IMR-90 (cell line): Measurements from ENCODE around the gene DUSP9. TPM values are rescaled to one million over a fixed set of nuclear protein-coding genes. Genes with fewer than 3 reads are reported as not detected.

Source experiments
- ATAC-seq: fragments of 200-7000 bp; cut with Tn5 transposase; 2 replicates; pipeline ENCODE4 v1.9.1; 2020; ENCODE audit warnings: low read depth, mild to moderate bottlenecking, moderate library complexity
- BruUV-seq: library from RNA; stranded (reverse); fragments of 400-500 nt; replicated peaks from 2 replicates; lab custom pipeline; 2021; lab: Mats Ljungman, UMichigan
- CTCF ChIA-PET: fragments of 300-600 bp; formaldehyde crosslinking; extraction: SDS; loops from one replicate; lab custom pipeline; 2021; ENCODE audit warnings: antibody characterized with exemption; lab: Yijun Ruan, JAX
- POLR2A ChIA-PET: fragments of 300-600 bp; sonication (Branson Sonifier 250); formaldehyde crosslinking; loops from one replicate; lab custom pipeline; 2022; ENCODE audit warnings: antibody characterized with exemption; ENCODE audit not compliant: unreplicated experiment; lab: Charles Lee
- DNase-seq: peaks from one replicate; pipeline ENCODE4 v3.0.0; 2013
- H2AFZ ChIP-seq: replicated peaks from 2 replicates; pipeline ENCODE3; 2013; ENCODE audit warnings: low read length, mild to moderate bottlenecking; ENCODE audit not compliant: poor library complexity
- H2AK5ac ChIP-seq: 2 replicates; pipeline ENCODE4 v1.6.1; 2013; ENCODE audit warnings: low read depth, low read length, inconsistent platforms
- H2AK9ac ChIP-seq: replicated peaks from 2 replicates; pipeline ENCODE3; 2013; ENCODE audit warnings: mild to moderate bottlenecking, low read depth, low read length, moderate library complexity; ENCODE audit not compliant: poor library complexity
- H2BK120ac ChIP-seq: 2 replicates; pipeline ENCODE4 v1.6.1; 2013; ENCODE audit warnings: low read depth, low read length, inconsistent platforms
- H2BK15ac ChIP-seq: 3 replicates; pipeline ENCODE4 v1.6.1; 2013; ENCODE audit warnings: low read depth, low read length, inconsistent platforms
- H2BK20ac ChIP-seq: 2 replicates; pipeline ENCODE4 v1.6.1; 2013; ENCODE audit warnings: low read depth, mild to moderate bottlenecking, inconsistent platforms, low read length, moderate library complexity
- H2BK5ac ChIP-seq: 2 replicates; pipeline ENCODE4 v1.6.1; 2013; ENCODE audit warnings: mild to moderate bottlenecking, low read depth, low read length, inconsistent platforms; ENCODE audit not compliant: poor library complexity, severe bottlenecking
- H3K14ac ChIP-seq: replicated peaks from 2 replicates; pipeline ENCODE4 v1.6.1; 2013; ENCODE audit warnings: low read depth, low read length, inconsistent platforms
- H3K18ac ChIP-seq: 2 replicates; pipeline ENCODE4 v1.6.1; 2013; ENCODE audit warnings: low read depth, low read length, control low read depth
- H3K23ac ChIP-seq: 2 replicates; pipeline ENCODE4 v1.6.1; 2013; ENCODE audit warnings: low read depth, low read length, inconsistent platforms
- H3K27ac ChIP-seq: 2 replicates; pipeline ENCODE4 v1.5.1; 2013; ENCODE audit warnings: mild to moderate bottlenecking, control low read depth, low read length; ENCODE audit not compliant: insufficient read depth
- H3K27me3 ChIP-seq: 2 replicates; pipeline ENCODE4 v1.6.1; 2013; ENCODE audit warnings: low read length; ENCODE audit not compliant: control insufficient read depth, insufficient read depth
- H3K36me3 ChIP-seq: 2 replicates; pipeline ENCODE4 v1.6.1; 2013; ENCODE audit warnings: low read length, mixed read lengths; ENCODE audit not compliant: control insufficient read depth, insufficient read depth
- H3K4ac ChIP-seq: 2 replicates; pipeline ENCODE4 v1.6.1; 2013; ENCODE audit warnings: low read depth, low read length, inconsistent platforms
- H3K4me1 ChIP-seq: 2 replicates; pipeline ENCODE4 v1.6.1; 2013; ENCODE audit warnings: low read length, mixed read lengths; ENCODE audit not compliant: control insufficient read depth, insufficient read depth
- H3K4me2 ChIP-seq: 2 replicates; pipeline ENCODE4 v1.6.1; 2013; ENCODE audit warnings: low read depth, mild to moderate bottlenecking, control low read depth, low read length, moderate library complexity
- H3K4me3 ChIP-seq: 2 replicates; pipeline ENCODE4 v1.5.1; 2013; ENCODE audit warnings: low read depth, mild to moderate bottlenecking, control low read depth, low read length, moderate library complexity; ENCODE audit not compliant: insufficient read depth
- H3K56ac ChIP-seq: 2 replicates; pipeline ENCODE4 v1.6.1; 2013; ENCODE audit warnings: low read length, inconsistent platforms; ENCODE audit not compliant: insufficient read depth; ENCODE audit errors: extremely low read depth
- H3K79me1 ChIP-seq, 2 experiments: 2 replicates each; pipeline ENCODE4 v1.6.1; 2013; ENCODE audit warnings: low read length in 2 of 2, inconsistent platforms in 1 of 2, low read depth in 1 of 2
- H3K9ac ChIP-seq: 2 replicates; pipeline ENCODE4 v1.6.1; 2013; ENCODE audit warnings: low read depth, low read length, control low read depth
- H3K9me1 ChIP-seq: 2 replicates; pipeline ENCODE4 v1.6.1; 2013; ENCODE audit warnings: low read length, inconsistent platforms; ENCODE audit not compliant: insufficient read depth
- H3K9me3 ChIP-seq: 2 replicates; pipeline ENCODE4 v1.6.1; 2013; ENCODE audit warnings: low read length; ENCODE audit not compliant: control insufficient read depth, insufficient read depth
- H4K20me1 ChIP-seq: 2 replicates; pipeline ENCODE4 v1.6.1; 2013; ENCODE audit warnings: low read length, inconsistent platforms; ENCODE audit not compliant: insufficient read depth
- H4K5ac ChIP-seq: 2 replicates; pipeline ENCODE4 v1.6.1; 2013; ENCODE audit warnings: mild to moderate bottlenecking, low read depth, low read length, control low read depth
- H4K8ac ChIP-seq, 2 experiments: 2 replicates each; pipeline ENCODE4 v1.6.1; 2013; ENCODE audit warnings: low read depth in 2 of 2, low read length in 2 of 2, control low read depth in 1 of 2, inconsistent platforms in 1 of 2
- H4K91ac ChIP-seq: 2 replicates; pipeline ENCODE4 v1.6.1; 2013; ENCODE audit warnings: low read depth, low read length, inconsistent platforms; ENCODE audit not compliant: insufficient read depth
- BHLHE40 ChIP-seq: fragments of 150-350 bp; IDR thresholded peaks from 2 replicates; pipeline ENCODE4 v1.6.1; 2016; ENCODE audit warnings: mild to moderate bottlenecking, low read depth, low read length
- CEBPB ChIP-seq: IDR thresholded peaks from 2 replicates; pipeline ENCODE4 v1.6.1; 2012; ENCODE audit warnings: low read depth, low read length, improper control_type of control experiment
- CHD1 ChIP-seq: IDR thresholded peaks from 2 replicates; pipeline ENCODE4 v1.6.1; 2012; ENCODE audit warnings: low read depth, low read length, improper control_type of control experiment
- FOS ChIP-seq: fragments of 150-350 bp; IDR thresholded peaks from 2 replicates; pipeline ENCODE4 v1.6.1; 2016; ENCODE audit warnings: low read depth, low read length
- MAFK ChIP-seq: IDR thresholded peaks from 2 replicates; pipeline ENCODE4 v1.6.1; 2012; ENCODE audit warnings: low read depth, low read length, improper control_type of control experiment
- MAZ ChIP-seq: IDR thresholded peaks from 2 replicates; pipeline ENCODE4 v1.6.1; 2012; ENCODE audit warnings: low read depth, mild to moderate bottlenecking, low read length, improper control_type of control experiment, moderate library complexity, borderline replicate concordance
- MXI1 ChIP-seq: IDR thresholded peaks from 2 replicates; pipeline ENCODE4 v1.6.1; 2012; ENCODE audit warnings: low read depth, mild to moderate bottlenecking, low read length, moderate library complexity, borderline replicate concordance
- RAD21 ChIP-seq: IDR thresholded peaks from 2 replicates; pipeline ENCODE4 v1.6.1; 2012; ENCODE audit warnings: low read length, improper control_type of control experiment
- RCOR1 ChIP-seq: IDR thresholded peaks from 2 replicates; pipeline ENCODE4 v1.6.1; 2012; ENCODE audit warnings: mild to moderate bottlenecking, low read length, improper control_type of control experiment; ENCODE audit not compliant: insufficient replicate concordance
- SMC3 ChIP-seq: fragments of 150-350 bp; IDR thresholded peaks from 2 replicates; pipeline ENCODE4 v1.6.1; 2016; ENCODE audit warnings: low read depth, mild to moderate bottlenecking, antibody characterized with exemption, low read length, moderate library complexity
- WGBS, 2 experiments: methylation state at CpG; one replicate each; pipeline versions ENCODE4 v1.1.5 to v1.1.7; 2013; ENCODE audit warnings: missing lambda C conversion rate in 2 of 2; ENCODE audit not compliant: insufficient read length in 1 of 2; ENCODE audit errors: extremely low coverage in 2 of 2; 5-methylcytosine and 5-hydroxymethylcytosine counted together
- dilution Hi-C: fragments of 300-500 bp; cut with HindIII; formaldehyde crosslinking; loops from one replicate; pipeline ENCODE4 v1.14.3; 2018; ENCODE audit warnings: low sequenced_read_pairs; ENCODE audit not compliant: unreplicated experiment
- in situ Hi-C: fragments of 300-500 bp; cut with MboI; formaldehyde crosslinking; loops from 3 replicates; pipeline ENCODE4 v1.14.3; 2019; ENCODE audit warnings: low sequenced_read_pairs, inconsistent platforms, mixed read lengths
- intact Hi-C: fragments of 100-400 bp; cut with micrococcal nuclease; formaldehyde crosslinking; loops from 2 replicates; pipeline ENCODE4 v1.10.0; 2022
- polyA plus RNA-seq, 3 experiments: library from polyadenylated mRNA; depleted of rRNA; stranded (reverse); fragments of >200 nt; gene quantifications; 2 replicates each; pipeline ENCODE4 v1.2.3, GENCODE V29; 2012; ENCODE audit warnings: low replicate concordance in 1 of 3
- total RNA-seq: library from RNA; depleted of rRNA; stranded (reverse); fragments of >200 nt; gene quantifications from 2 replicates; pipeline ENCODE4 v1.2.3, GENCODE V29; 2012
- TF ChIP-seq, protein P1 (sequence below): conservative IDR thresholded peaks from 2 replicates; pipeline ENCODE4 v1.5.1; 2012; ENCODE audit warnings: mild to moderate bottlenecking, low read depth, low read length, improper control_type of control experiment
- TF ChIP-seq, protein P2 (sequence below): fragments of 150-350 bp; IDR thresholded peaks from 2 replicates; pipeline ENCODE4 v1.6.1; 2016; ENCODE audit warnings: low read depth, mild to moderate bottlenecking, low read length, moderate library complexity, borderline replicate concordance
- TF ChIP-seq, protein P3 (sequence below): fragments of 150-350 bp; IDR thresholded peaks from 2 replicates; pipeline ENCODE4 v1.6.1; 2017; ENCODE audit warnings: mild to moderate bottlenecking, antibody characterized with exemption, low read length, low read depth

The DUSP9 gene
- total and polyA plus RNA-seq, 2 of the 4 experiments (the other 2 are of a cell fraction) = under 0.01 to 0.09 TPM

DNA sequence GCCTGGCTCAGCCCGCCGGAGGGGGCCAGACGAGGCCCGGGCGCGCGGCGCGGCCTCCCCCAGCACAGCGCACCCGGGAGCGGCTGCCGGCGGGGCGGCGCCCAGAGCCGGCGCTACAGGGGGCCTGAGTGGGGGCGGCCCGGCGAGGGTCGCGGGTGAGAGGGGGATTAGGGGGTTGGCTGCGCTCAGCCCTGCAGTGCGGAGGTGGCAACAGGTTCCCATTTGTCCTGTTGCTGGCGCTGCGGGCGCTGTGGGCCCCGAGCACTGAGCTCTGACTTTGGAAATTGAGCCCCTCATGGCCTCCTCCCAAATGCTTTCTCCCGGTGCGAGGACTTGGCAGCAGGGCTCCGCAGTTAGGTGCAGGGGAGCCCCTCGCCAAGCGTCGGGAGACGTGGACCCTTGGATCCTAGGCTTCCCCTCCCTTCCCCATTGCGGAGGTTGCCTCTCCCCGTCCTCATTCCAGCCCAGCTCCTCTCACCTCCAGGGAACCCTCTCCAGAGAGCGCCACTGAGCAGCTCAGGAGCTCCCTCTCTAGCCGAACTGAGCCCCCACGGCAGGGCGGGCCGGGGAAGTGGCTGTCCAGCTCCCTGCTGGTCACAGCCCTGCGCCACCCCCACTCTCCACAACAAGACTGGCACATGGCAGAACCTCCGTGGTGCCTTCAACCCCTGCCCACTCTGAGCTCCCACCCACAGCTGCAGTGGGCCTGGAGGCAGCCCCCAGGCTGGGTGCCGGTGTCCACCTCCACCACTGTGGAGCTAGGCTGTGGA, 2.5 kb upstream of the DUSP9 start:
- H2AFZ ChIP-seq = peak overlapping the region; percentile 43
- no peak overlapping the region for H2BK15ac ChIP-seq
- no peak overlapping the region for H2BK20ac ChIP-seq
- H2AK9ac ChIP-seq = no peak overlapping the region
- in situ Hi-C loops (no loop called here), intact Hi-C loops (loop anchor here (1.0 kb wide), 1 partner anchor 34 kb away; no protein-coding TSS in a partner anchor), dilution Hi-C loops (no loop called here)
- H3K27ac ChIP-seq = no peak overlapping the region
- H3K14ac ChIP-seq = no peak overlapping the region
- no peak overlapping the region for H3K4me2 ChIP-seq
- no peak overlapping the region for H2AK5ac ChIP-seq
- no peak overlapping the region for H4K5ac ChIP-seq
- H3K36me3 ChIP-seq = no peaks in the 10 kb centered on the region
- POLR2A ChIA-PET = no interaction called here
- no peaks in the 10 kb centered on the region for H4K20me1 ChIP-seq
- no peak overlapping the region for H2BK120ac ChIP-seq
- no peak overlapping the region for H3K18ac ChIP-seq
- H3K9ac ChIP-seq = no peak overlapping the region
- WGBS, 2 experiments = 25% methylated on average over 7 of the region's 46 CpGs; no CpG with 5 or more reads in 1 of the 2 experiments
- H3K27me3 ChIP-seq = peaks cover 66% of the 10 kb centered on the region
- ATAC-seq (no peak), DNase-seq (no peak)
- no peak overlapping the region for H3K23ac ChIP-seq
- no peaks in the 10 kb centered on the region for H3K79me1 ChIP-seq
- no peak overlapping the region for H3K4me3 ChIP-seq
- H3K4ac ChIP-seq = no peak overlapping the region
- H3K9me3 ChIP-seq = peaks cover 4% of the 10 kb centered on the region; the same call in 1 of the 2 replicates
- no peak overlapping the region for H4K91ac ChIP-seq
- no peak overlapping the region for H3K56ac ChIP-seq
- CTCF ChIA-PET = interaction anchor here (0.6 kb wide), 1 partner anchor 12 kb away, joined by 3 read pairs; no protein-coding TSS in a partner anchor
- no peaks in the 10 kb centered on the region for H3K9me1 ChIP-seq
- TF ChIP-seq CHD1 (no peak), RAD21 (no peak), MAFK (no peak), MAZ (no peak), CEBPB (no peak), FOS (no peak), MXI1 (no peak), SMC3 (no peak), BHLHE40 (no peak), RCOR1 (no peak)
- TF ChIP-seq, protein P1, sequence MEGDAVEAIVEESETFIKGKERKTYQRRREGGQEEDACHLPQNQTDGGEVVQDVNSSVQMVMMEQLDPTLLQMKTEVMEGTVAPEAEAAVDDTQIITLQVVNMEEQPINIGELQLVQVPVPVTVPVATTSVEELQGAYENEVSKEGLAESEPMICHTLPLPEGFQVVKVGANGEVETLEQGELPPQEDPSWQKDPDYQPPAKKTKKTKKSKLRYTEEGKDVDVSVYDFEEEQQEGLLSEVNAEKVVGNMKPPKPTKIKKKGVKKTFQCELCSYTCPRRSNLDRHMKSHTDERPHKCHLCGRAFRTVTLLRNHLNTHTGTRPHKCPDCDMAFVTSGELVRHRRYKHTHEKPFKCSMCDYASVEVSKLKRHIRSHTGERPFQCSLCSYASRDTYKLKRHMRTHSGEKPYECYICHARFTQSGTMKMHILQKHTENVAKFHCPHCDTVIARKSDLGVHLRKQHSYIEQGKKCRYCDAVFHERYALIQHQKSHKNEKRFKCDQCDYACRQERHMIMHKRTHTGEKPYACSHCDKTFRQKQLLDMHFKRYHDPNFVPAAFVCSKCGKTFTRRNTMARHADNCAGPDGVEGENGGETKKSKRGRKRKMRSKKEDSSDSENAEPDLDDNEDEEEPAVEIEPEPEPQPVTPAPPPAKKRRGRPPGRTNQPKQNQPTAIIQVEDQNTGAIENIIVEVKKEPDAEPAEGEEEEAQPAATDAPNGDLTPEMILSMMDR = no peak
- TF ChIP-seq, protein P2, sequence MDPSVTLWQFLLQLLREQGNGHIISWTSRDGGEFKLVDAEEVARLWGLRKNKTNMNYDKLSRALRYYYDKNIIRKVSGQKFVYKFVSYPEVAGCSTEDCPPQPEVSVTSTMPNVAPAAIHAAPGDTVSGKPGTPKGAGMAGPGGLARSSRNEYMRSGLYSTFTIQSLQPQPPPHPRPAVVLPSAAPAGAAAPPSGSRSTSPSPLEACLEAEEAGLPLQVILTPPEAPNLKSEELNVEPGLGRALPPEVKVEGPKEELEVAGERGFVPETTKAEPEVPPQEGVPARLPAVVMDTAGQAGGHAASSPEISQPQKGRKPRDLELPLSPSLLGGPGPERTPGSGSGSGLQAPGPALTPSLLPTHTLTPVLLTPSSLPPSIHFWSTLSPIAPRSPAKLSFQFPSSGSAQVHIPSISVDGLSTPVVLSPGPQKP = no peak
- TF ChIP-seq, protein P3, sequence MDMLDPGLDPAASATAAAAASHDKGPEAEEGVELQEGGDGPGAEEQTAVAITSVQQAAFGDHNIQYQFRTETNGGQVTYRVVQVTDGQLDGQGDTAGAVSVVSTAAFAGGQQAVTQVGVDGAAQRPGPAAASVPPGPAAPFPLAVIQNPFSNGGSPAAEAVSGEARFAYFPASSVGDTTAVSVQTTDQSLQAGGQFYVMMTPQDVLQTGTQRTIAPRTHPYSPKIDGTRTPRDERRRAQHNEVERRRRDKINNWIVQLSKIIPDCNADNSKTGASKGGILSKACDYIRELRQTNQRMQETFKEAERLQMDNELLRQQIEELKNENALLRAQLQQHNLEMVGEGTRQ = no peak
- no peak overlapping the region for H4K8ac ChIP-seq
- H3K4me1 ChIP-seq = no peaks in the 10 kb centered on the region
- BruUV-seq = no TSS peak
- H2BK5ac ChIP-seq = no peak overlapping the region
